ENCODE results near the gene CTNND2. TPM values are rescaled to one million over a fixed set of nuclear protein-coding genes. Genes with fewer than 3 reads are reported as not detected.

Gene CTNND2
- total RNA-seq, 6 donors from 2014 or later: 1.1 to 12.4 (median 3.2) TPM

DNA sequence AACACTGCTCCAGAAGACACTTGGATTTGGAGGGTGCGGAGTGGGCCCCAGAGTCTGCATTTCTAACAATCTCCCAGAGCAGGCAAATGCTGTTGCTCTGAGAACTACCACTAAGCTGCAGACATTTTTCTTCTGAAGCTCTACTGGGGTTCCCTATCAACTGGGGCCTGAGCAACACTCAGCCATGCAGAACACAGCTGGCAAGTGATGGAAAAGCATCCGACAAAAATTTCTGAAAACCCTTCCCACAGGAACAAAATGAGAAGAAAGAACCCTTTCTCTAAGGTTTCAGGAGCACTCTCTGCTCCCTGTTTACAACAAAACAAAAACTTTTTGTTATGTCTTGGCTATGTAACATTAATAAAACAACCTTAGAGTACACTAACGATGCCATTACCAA lies 516.9 kb downstream of the CTNND2 start:
- ATAC-seq (ENCODE audit: low FRiP score in 2 of 2) (no peak), DNase-seq (no peak)
- H3K27me3 ChIP-seq: no peaks in the 10 kb centered on the region
- no peaks in the 10 kb centered on the region for H3K9me3 ChIP-seq
- no peak overlapping the region for H3K4me3 ChIP-seq
- 83 to 89% methylated on average over 3 of the region's 3 CpGs for WGBS, 2 donors
- no peak overlapping the region for H3K27ac ChIP-seq
- TF ChIP-seq EP300 (IDR thresholded peaks at IDR 0.05): no peak
- TF ChIP-seq POLR2A (IDR thresholded peaks at IDR 0.05): no peak
- no peak for TF ChIP-seq CTCF (IDR thresholded peaks at IDR 0.05)
- H3K4me1 ChIP-seq: peaks cover 4 to 19% (median 6%) of the 10 kb centered on the region in 4 donors
- H3K36me3 ChIP-seq: no peaks in the 10 kb centered on the region

- 44 to 53% methylated on average over 2 of the region's 2 CpGs for WGBS, 2 donors
- ATAC-seq (ENCODE audit: low FRiP score in 2 of 2) (no peak), DNase-seq (no peak)
- Histone ChIP-seq H3K27me3 (no peaks in the 10 kb centered on the region), H3K27ac (no peak overlapping the region), H3K4me3 (no peak overlapping the region), H3K4me1 (peaks cover 4 to 19% (median 6%) of the 10 kb centered on the region in 4 donors), H3K36me3 (no peaks in the 10 kb centered on the region), H3K9me3 (no peaks in the 10 kb centered on the region)
- TF ChIP-seq POLR2AphosphoS5 (IDR thresholded peaks at IDR 0.05): no peak
- TF ChIP-seq EP300 (IDR thresholded peaks at IDR 0.05): no peak
- TF ChIP-seq CTCF (IDR thresholded peaks at IDR 0.05): no peak
- TF ChIP-seq POLR2A (IDR thresholded peaks at IDR 0.05): no peak
Measured at GRCh38 chr5:11386398-11386797, 517.8 kb downstream of the CTNND2 start.

GRCh38 chr5:11385901-11386293 lies 518.3 kb downstream of the CTNND2 start:
- ATAC-seq (ENCODE audit: low FRiP score in 2 of 2) (no peak), DNase-seq (no peak)
- no peak for TF ChIP-seq POLR2AphosphoS5 (IDR thresholded peaks at IDR 0.05)
- no peak overlapping the region for H3K27ac ChIP-seq
- H3K9me3 ChIP-seq: no peaks in the 10 kb centered on the region
- no peak overlapping the region for H3K4me3 ChIP-seq
- H3K4me1 ChIP-seq: peaks cover 4 to 19% (median 6%) of the 10 kb centered on the region in 4 donors
- H3K36me3 ChIP-seq: no peaks in the 10 kb centered on the region
- WGBS, 2 donors: 11 to 17% methylated on average over 3 of the region's 3 CpGs
- no peaks in the 10 kb centered on the region for H3K27me3 ChIP-seq

DNA sequence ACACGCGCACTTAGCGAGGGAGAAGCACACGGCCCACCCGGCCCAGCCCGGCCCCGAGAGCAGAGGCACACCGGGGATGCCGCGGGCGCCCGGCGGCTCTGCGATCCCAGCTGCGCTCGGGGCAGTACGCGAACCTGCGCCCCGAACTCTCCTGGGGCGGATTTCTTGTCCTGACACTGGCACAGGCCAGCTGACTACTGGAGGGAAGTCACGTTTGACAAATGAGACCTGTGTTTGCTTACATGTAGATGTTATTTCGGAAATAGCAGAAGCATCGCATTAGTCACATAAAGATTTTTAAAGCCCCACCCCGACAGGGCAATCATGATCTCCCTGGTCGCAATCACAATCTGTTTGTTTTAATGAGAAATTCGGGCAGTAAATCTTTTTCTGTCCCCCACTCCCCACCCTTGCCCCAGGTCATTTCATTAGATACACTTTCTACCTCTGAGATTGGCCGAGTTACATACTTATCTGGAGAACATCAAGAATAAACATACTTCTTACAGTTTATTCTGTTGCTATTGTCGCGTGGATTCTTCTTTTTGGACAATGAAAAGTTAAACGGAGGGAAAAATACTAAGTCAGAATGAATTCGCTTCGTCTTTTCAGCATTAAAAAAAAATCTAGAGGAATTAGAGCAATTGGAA lies 518.9 kb downstream of the CTNND2 start:
- Histone ChIP-seq H3K36me3 (no peaks in the 10 kb centered on the region), H3K27ac (no peak overlapping the region), H3K27me3 (no peaks in the 10 kb centered on the region), H3K4me1 (peaks cover 4 to 19% (median 6%) of the 10 kb centered on the region in 4 donors), H3K9me3 (no peaks in the 10 kb centered on the region), H3K4me3 (peak overlapping the region in 3 of 4 donors; percentile 27 to 36 (median 33))
- ATAC-seq (ENCODE audit: low FRiP score in 2 of 2): peak in 1 of 2 donors; percentile 18
- no peak for TF ChIP-seq EP300 (IDR thresholded peaks at IDR 0.05)
- TF ChIP-seq POLR2A (IDR thresholded peaks at IDR 0.05): no peak
- no peak for TF ChIP-seq POLR2AphosphoS5 (IDR thresholded peaks at IDR 0.05)
- no peak for TF ChIP-seq CTCF (IDR thresholded peaks at IDR 0.05)
- WGBS, 2 donors: 5 to 6% methylated on average over 12 to 26 of the region's 33 CpGs
- DNase-seq: no peak

DNA sequence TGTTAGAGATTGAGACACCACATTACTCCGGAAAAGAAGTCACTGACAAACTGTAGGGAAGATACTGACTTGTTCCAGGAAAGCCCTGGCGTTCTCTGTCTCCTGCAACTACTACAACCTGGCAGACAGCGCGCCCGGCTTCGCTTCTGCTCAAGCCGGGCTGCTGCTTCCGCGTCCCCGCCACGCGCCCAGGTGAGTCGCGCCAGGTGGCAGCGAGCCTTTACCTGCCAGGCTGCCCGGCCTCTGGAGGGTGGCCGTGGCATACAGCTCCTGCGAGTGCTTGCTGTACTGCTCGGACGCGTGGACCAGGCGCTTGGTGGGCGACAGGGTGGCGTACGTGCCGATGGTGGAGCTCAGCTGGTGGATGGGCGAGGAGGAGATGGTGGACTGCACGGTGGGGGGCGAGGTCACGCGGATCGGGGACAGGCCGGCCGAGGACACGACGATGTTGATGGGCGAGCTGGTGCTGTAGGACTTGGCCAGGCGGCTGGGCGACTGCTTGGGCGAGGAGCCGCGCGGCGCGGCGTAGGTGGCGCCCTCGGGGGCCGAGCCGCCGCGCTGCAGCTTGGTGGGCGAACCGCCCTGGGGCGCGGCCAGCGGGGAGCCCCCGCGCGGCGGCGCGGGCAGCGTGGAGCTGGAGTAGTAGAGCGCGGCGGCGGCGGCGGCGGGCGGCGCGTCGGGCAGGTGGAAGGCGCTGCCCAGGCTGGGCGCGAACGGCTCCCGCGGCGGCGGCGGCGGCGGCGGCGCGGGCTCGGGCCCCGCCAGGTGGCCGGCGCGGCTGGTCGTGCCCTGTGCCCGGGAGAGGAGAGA lies 519.6 kb downstream of the CTNND2 start:
- peak overlapping the region in 3 of 4 donors; percentile 27 to 36 (median 33) for H3K4me3 ChIP-seq
- 20 to 27% methylated on average over 2 to 22 of the region's 96 CpGs for WGBS, 2 donors
- DNase-seq: peak in 1 of 2 donors; percentile 88
- no peaks in the 10 kb centered on the region for H3K27me3 ChIP-seq
- TF ChIP-seq POLR2AphosphoS5 (IDR thresholded peaks at IDR 0.05) (no peak), CTCF (IDR thresholded peaks at IDR 0.05) (peak in 1 of 6 experiments; percentile 27)
- no peaks in the 10 kb centered on the region for H3K9me3 ChIP-seq
- H3K4me1 ChIP-seq: peaks cover 4 to 19% (median 6%) of the 10 kb centered on the region in 4 donors
- no peaks in the 10 kb centered on the region for H3K36me3 ChIP-seq
- peak; percentile 38 to 48 for ATAC-seq (ENCODE audit: low FRiP score in 2 of 2)
- H3K27ac ChIP-seq: no peak overlapping the region
